HG02798 (cell line): ENCODE results near the gene ING4.

Source experiments
- ATAC-seq: cut with Tn5 transposase; IDR thresholded peaks from one replicate; pipeline ENCODE4 v1.9.1; 2021; ENCODE audit warnings: mild to moderate bottlenecking; ENCODE audit not compliant: unreplicated experiment, poor library complexity

Gene ING4

GRCh38 chr12:6688999-6689882, 26.3 kb upstream of the ING4 start, which contains the start of gene ZNF384:
Gene ZNF384, minus strand, starts transcription at chr12:6689375. Its CDS starts 9,855 bp downstream, at chr12:6679520.
- peak; percentile 89 for ATAC-seq

- ATAC-seq, result peak; percentile 0
These were observed 25.7 kb upstream of the ING4 start for GRCh38 chr12:6688543-6688998.

GRCh38 chr12:6685814-6686213, 22.9 kb upstream of the ING4 start:
- ATAC-seq, result no peak

GRCh38 chr12:6684609-6685008, 21.7 kb upstream of the ING4 start:
- ATAC-seq, result no peak

- ATAC-seq, result no peak
These were observed 14.0 kb upstream of the ING4 start for GRCh38 chr12:6676962-6677361.

GRCh38 chr12:6672143-6672542, 9.2 kb upstream of the ING4 start:
- no peak for ATAC-seq

DNA sequence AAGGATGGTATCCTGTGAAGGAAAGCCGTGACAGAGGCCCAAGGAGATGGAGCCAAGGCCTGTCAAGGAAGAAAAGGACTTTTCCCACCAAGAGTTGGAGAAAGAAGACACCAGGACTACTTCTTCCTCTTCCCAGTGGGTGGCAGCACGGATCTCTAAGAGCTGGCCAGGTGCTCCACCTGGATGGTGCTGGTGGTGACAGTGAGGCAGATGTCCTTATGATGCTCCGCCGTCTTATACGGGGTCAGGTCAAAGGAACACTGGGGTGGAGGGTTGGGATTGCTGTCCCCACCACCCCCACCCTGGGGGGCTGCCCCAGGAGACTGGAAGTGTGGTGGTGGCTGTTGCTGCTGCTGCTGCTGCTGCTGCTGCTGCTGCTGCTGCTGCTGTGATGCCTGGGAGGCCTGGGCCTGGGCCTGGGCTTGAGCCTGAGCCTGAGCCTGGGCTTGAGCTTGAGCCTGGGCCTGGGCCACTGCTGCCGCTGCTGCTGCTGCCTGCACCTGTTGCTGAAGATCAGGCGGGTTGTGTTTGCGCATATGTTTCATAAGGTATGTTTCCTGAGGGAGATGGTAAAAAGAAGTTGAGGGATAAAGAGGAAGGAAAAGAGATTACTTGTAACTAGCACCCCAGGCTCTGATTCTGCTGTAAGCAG, 4.8 kb upstream of the ING4 start:
- no peak for ATAC-seq

DNA sequence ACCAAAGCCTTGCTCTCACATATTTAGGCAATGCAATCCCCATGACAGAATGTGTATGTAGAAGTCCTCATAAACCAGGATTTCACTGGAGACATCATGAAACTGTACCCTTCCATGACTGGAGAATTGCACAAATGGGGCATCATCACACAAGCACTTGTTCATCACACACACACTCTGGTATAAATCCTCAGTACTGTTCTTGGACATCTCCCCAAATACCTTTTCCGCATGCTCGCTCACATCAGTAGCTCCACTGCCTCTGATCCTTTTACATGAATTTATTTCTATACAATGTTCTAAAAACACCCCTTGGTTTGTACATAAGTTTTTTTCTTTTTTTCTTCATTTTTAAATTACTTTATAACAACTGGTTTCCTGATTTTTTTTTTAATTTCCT, 3.3 kb upstream of the ING4 start:
- ATAC-seq, result no peak

- no peak for ATAC-seq
These were observed 2.0 kb upstream of the ING4 start for GRCh38 chr12:6664902-6665301.

DNA sequence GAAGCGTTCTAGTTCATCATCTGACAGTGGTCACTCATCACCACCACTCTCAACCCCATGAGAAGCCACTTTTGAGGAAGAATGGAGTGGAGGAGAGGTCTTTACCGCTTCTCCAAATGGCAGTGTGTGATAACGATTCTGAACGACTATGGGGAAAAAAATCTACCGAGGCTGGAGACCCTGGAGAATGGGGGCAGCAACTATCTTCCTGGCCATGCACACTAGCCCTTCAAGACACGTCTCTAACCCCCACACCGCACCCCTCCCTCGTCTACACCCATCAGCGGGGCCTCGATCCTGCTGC, 365 bp downstream of the ING4 start:
- no peak for ATAC-seq

- no peak for ATAC-seq
These were observed 8.9 kb downstream of the ING4 start for GRCh38 chr12:6653987-6654386.

DNA sequence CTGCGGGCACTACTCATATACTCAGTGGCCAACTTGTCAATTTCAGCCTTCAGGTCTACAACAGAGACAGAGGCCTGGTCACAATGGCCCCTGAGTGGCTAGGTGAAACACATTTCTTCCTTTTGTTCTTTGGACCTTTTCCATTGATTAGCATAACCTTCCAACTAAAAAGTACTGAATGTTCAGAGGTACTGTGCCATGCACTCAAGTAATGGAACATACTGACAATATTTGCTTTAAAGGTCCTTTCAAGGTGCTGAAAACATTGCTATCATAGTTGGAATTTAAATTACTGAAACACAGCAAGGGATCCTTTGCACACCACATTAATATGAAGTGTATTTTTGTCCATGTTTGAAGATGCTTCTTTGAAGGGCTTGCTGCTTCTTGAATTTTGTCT, 9.6 kb downstream of the ING4 start:
- no peak for ATAC-seq

DNA sequence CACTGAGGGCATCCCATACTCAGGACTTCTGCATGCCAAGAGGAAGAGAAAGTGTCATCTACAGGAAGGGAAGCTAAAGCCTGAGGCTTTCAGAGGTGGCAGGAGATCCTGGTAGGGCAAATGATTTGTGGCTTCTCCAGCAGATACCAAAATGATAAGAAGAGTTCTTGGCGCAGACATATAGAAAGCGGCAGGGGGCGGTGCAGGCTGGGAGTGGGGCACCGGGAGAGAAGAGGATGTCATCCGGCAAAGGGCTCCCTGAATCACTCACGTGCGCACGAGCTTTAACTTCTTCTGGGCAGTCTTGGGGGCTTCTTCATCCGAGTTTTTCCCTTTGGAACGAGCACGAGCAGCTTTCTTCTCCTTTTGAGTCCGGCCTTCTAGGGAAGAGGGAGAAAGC, 10.5 kb downstream of the ING4 start:
- ATAC-seq, result no peak

DNA sequence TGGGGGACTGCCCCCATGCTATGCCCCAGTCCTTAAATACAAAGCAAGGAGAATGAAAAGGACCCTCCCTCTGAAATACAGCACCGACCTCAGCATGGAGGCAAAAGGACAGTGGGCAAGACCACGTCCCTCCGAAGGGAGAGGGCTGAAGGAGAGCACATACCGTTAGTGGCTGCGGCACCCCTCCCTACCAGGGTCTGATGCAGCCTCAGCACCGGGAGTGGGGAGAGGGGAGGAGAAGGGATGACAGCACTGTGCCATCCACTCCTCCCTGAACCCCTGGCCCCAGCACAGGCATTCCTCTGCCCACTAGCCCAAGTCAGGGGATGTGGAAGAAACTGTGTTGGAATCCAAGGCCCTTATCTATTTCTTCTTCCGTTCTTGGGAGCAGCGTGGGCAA, 12.1 kb downstream of the ING4 start:
- no peak for ATAC-seq

DNA sequence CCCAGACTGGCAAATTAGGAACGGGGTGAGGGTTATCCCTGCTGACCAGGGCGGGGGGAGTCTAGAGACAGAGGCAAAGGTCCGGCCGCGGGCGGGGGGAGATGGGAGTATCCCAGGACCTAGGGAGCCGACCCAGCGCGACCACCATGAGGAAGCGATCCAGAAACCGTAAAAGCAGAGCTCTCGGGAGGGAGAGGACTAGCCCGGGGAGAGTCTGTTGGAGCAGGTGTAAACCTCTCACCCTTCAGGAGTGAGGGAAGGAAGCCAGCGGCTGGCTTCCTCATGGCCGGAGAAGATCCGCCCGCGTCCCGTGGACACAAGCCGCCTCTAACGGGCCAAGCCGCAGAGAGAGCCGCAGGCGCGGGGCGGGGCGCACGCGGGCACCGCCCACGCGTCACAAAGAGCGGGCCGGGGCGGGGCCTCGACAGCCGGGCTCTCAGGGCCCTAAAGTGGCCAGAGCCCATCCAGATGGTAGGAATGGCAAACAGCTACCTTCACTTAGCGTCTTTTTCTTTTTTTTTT, 15.8 kb downstream of the ING4 start, which contains the start of gene ACRBP:
Gene ACRBP, minus strand, starts transcription at position 350 of the 522 bp plus-strand sequence. Its CDS starts 66 bp downstream, at position 284.
- peak; percentile 52 for ATAC-seq

DNA sequence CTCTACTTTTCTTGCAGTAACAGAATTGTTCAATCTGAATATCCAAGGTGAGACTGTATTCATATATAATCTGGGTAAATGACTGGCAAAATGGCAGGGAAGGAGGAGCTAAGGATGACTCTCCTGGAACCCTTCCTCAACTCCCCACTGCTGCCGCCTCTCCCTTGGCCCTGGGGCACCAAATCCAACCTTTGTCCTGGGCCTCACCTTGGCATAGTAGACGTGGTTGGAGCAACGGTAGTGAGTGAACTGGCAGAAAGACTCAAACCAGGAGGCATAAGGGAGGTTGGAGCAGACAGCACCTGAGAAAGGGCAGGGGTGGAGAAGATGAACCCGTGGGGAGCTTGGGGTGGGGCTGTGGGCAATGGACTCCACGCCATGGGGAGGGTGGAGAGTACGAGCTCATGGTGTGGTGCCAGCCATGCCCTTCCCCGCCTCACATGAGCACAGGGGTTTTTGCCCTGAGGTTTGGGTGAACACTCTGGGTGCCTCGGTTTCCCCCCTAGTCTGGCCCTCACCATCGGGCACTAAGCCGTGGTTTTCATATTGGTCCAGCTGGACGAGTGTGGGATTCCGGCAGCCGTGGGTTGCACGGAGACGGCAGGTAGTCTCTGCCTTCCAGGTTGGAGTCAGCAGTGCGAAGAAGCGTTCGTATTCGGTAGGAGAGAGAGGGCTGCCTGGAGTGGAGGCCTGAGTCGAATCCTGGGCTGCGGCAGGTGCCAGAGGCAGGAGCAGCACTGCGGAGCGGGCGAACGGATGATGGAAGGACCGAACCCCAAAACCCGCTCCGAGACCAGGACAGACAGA, 16.4 kb downstream of the ING4 start:
- ATAC-seq, result no peak

DNA sequence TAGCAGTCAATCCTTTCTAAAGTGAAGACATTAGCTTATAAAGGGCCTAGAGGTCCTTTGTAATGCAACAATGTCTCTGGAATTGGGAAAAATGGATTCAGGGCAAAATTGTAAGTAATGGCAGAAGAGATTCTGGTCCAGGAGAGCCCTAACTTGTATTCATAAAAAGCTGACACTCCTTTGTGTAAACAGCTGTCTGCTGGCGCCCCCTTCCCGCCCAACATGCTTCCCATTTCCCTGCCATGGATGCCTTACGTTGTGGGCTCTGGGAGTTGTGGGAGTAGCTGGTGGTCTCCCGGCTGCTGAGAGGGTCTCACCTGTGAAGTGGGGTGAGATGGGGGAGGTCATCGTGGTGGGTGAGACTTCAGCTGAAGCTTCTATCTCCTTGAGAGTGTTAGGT, 18.0 kb downstream of the ING4 start:
- ATAC-seq, result no peak

GRCh38 chr12:6644257-6644596, 18.7 kb downstream of the ING4 start:
- ATAC-seq, result no peak

- no peak for ATAC-seq
These were observed 19.2 kb downstream of the ING4 start for GRCh38 chr12:6643569-6644256.

GRCh38 chr12:6641131-6641530, 21.8 kb downstream of the ING4 start:
- no peak for ATAC-seq
